Naive thymus-derived CD4-positive, alpha-beta T cell (primary cell): Measurements from ENCODE around the gene GNAQ. TPM values are rescaled to one million over a fixed set of nuclear protein-coding genes. Genes with fewer than 3 reads are reported as not detected.

Source experiments
- ATAC-seq: fragments of 150-1000 bp; cut with Tn5 transposase; 2 replicates; pipeline ENCODE4 v1.10.0; 2021; ENCODE audit warnings: mild to moderate bottlenecking, moderate library complexity
- CTCF ChIA-PET: fragments of 350-600 bp; sonication (Branson Sonifier 250); formaldehyde crosslinking; loops from one replicate; lab custom pipeline; 2021; ENCODE audit warnings: antibody characterized with exemption; lab: Charles Lee
- POLR2A ChIA-PET: fragments of 350-600 bp; sonication (Branson Sonifier 250); formaldehyde crosslinking; loops from one replicate; lab custom pipeline; 2021; ENCODE audit warnings: antibody characterized with exemption, inconsistent platforms; lab: Charles Lee
- DNase-seq, 9 donors: peaks; one replicate each; pipeline versions ENCODE4 v3.0.0 to v3.0.0-alpha.2; 2020 to 2022; ENCODE audit warnings: mixed read lengths in 1 of 9
- H3K27ac ChIP-seq: one replicate; pipeline ENCODE4 v1.7.0; 2013; ENCODE audit warnings: mild to moderate bottlenecking, low read depth, low read length, moderate library complexity
- H3K27me3 ChIP-seq, 2 donors: one replicate each; pipeline ENCODE4 v1.7.0; 2013; ENCODE audit warnings: low read length in 2 of 2, mild to moderate bottlenecking in 2 of 2, moderate library complexity in 2 of 2; ENCODE audit not compliant: control insufficient read depth in 2 of 2, insufficient read depth in 2 of 2
- H3K36me3 ChIP-seq, 3 experiments: 1 replicate in 2 of 3; 2 replicates in 1 of 3; pipeline ENCODE4 v1.7.0; 2013; ENCODE audit warnings: low read length in 3 of 3, mild to moderate bottlenecking in 3 of 3, moderate library complexity in 1 of 3; ENCODE audit not compliant: insufficient read depth in 3 of 3, control insufficient read depth in 2 of 3
- H3K4me1 ChIP-seq, 2 donors: one replicate each; pipeline ENCODE4 v1.7.0; 2013; ENCODE audit warnings: low read length in 2 of 2, mild to moderate bottlenecking in 2 of 2, moderate library complexity in 1 of 2; ENCODE audit not compliant: control insufficient read depth in 2 of 2, insufficient read depth in 2 of 2
- H3K4me3 ChIP-seq: 2 replicates; pipeline ENCODE4 v1.7.0; 2013; ENCODE audit warnings: mild to moderate bottlenecking, low read length
- H3K9me3 ChIP-seq, 3 experiments: 1 replicate in 2 of 3; 2 replicates in 1 of 3; pipeline ENCODE4 v1.7.0; 2013; ENCODE audit warnings: low read length in 3 of 3; ENCODE audit not compliant: control insufficient read depth in 2 of 3
- H3K27ac Mint-ChIP-seq, 9 donors: one replicate each; pipeline ENCODE4 v1.8.0; 2020 to 2022; ENCODE audit warnings: mixed read lengths in 9 of 9, mild to moderate bottlenecking in 8 of 9, moderate library complexity in 5 of 9, inconsistent platforms in 2 of 9
- H3K27me3 Mint-ChIP-seq, 5 donors: one replicate each; pipeline ENCODE4 v1.8.0; 2021 to 2022; ENCODE audit warnings: mixed read lengths in 5 of 5, mild to moderate bottlenecking in 1 of 5
- H3K36me3 Mint-ChIP-seq, 5 donors: one replicate each; pipeline ENCODE4 v1.8.0; 2020 to 2022; ENCODE audit warnings: mixed read lengths in 5 of 5, mild to moderate bottlenecking in 3 of 5, inconsistent platforms in 1 of 5
- H3K4me1 Mint-ChIP-seq, 7 donors: one replicate each; pipeline ENCODE4 v1.8.0; 2020 to 2022; ENCODE audit warnings: mixed read lengths in 7 of 7, mild to moderate bottlenecking in 3 of 7, inconsistent platforms in 1 of 7
- H3K4me3 Mint-ChIP-seq, 10 donors: one replicate each; pipeline ENCODE4 v1.8.0; 2020 to 2022; ENCODE audit warnings: mild to moderate bottlenecking in 10 of 10, mixed read lengths in 10 of 10, moderate library complexity in 6 of 10, inconsistent platforms in 2 of 10
- H3K9me3 Mint-ChIP-seq, 11 donors: one replicate each; pipeline ENCODE4 v1.8.0; 2020 to 2022; ENCODE audit warnings: mixed read lengths in 11 of 11, mild to moderate bottlenecking in 4 of 11, inconsistent platforms in 1 of 11, moderate library complexity in 1 of 11
- intact Hi-C, 2 donors: fragments of 100-400 bp; cut with micrococcal nuclease; formaldehyde crosslinking; loops; one replicate each; pipeline ENCODE4 v1.15.1; 2023
- polyA plus RNA-seq, 2 donors: library from polyadenylated mRNA; unstranded; fragments of 300-500 nt; fragmentation: Illumina TruSeq; gene quantifications; one replicate each; pipeline ENCODE4 v1.2.3, GENCODE V29; 2021
- total RNA-seq, 6 experiments: library from RNA in 5 of 6; stranded (reverse) in 5 of 6; gene quantifications; 1 replicate in 5 of 6; 2 replicates in 1 of 6; pipeline ENCODE4 v1.2.3 and lab custom pipeline; 2021 to 2026

GNAQ gene
- total and polyA plus RNA-seq, 7 experiments from 2014 or later = 7.2 to 60.6 (median 46.2) TPM

GRCh38 chr9:77915744-77916143 is 115.9 kb downstream of the GNAQ start:
- peaks cover 10 to 51% (median 32%) of the 10 kb centered on the region in 5 donors for H3K36me3 Mint-ChIP-seq
- POLR2A ChIA-PET = no interaction called here
- no peak overlapping the region for H3K4me3 Mint-ChIP-seq

GRCh38 chr9:77912895-77913693 is 118.5 kb downstream of the GNAQ start:
- peak overlapping the region in 1 of 9 donors; percentile 23 for H3K27ac Mint-ChIP-seq
- no peak overlapping the region for H3K27ac ChIP-seq

More at GRCh38 chr9:77915744-77916143, 115.9 kb downstream of the GNAQ start:
- no peak overlapping the region for H3K27ac ChIP-seq
- CTCF ChIA-PET = no interaction called here
- peaks cover 0 to 10% of the 10 kb centered on the region in 2 donors for H3K4me1 ChIP-seq
- no peaks in the 10 kb centered on the region for H3K9me3 ChIP-seq
- intact Hi-C loops = no loop called here
- peaks cover 29 to 62% (median 50%) of the 10 kb centered on the region in 7 donors for H3K4me1 Mint-ChIP-seq
- no peaks in the 10 kb centered on the region for H3K27me3 ChIP-seq
- no peaks in the 10 kb centered on the region for H3K27me3 Mint-ChIP-seq
- no peak for DNase-seq
- peak overlapping the region in 5 of 9 donors; percentile 14 to 86 (median 38) for H3K27ac Mint-ChIP-seq
- H3K9me3 Mint-ChIP-seq = peaks cover 0 to 4% (median 0%) of the 10 kb centered on the region in 11 donors
- no peaks in the 10 kb centered on the region for H3K36me3 ChIP-seq
- no peak for ATAC-seq
- no peak overlapping the region for H3K4me3 ChIP-seq

GRCh38 chr9:77911928-77912327 is 119.7 kb downstream of the GNAQ start:
- peaks cover 48 to 82% (median 73%) of the 10 kb centered on the region in 7 donors for H3K4me1 Mint-ChIP-seq
- intact Hi-C loops = loop anchor here (5.0 kb wide), 2 partner anchors 95 to 300 kb away; no protein-coding TSS in a partner anchor

More at GRCh38 chr9:77912895-77913693, 118.5 kb downstream of the GNAQ start:
- DNase-seq (no peak), ATAC-seq (no peak)
- Histone ChIP-seq H3K4me3 (no peak overlapping the region), H3K27me3 (no peaks in the 10 kb centered on the region), H3K9me3 (no peaks in the 10 kb centered on the region), H3K36me3 (no peaks in the 10 kb centered on the region), H3K4me1 (peaks cover 6 to 33% of the 10 kb centered on the region in 2 donors)
- Mint-ChIP-seq H3K9me3 (peaks cover 0 to 4% (median 0%) of the 10 kb centered on the region in 11 donors), H3K36me3 (peaks cover 3 to 45% (median 26%) of the 10 kb centered on the region in 5 donors), H3K27me3 (no peaks in the 10 kb centered on the region), H3K4me1 (peaks cover 51 to 79% (median 72%) of the 10 kb centered on the region in 7 donors), H3K4me3 (no peak overlapping the region)
- intact Hi-C loops = loop anchor here (5.0 kb wide), 2 partner anchors 96 to 299 kb away; no protein-coding TSS in a partner anchor
- ChIA-PET POLR2A (no interaction called here), CTCF (no interaction called here)

GRCh38 chr9:77910194-77910621 is 121.4 kb downstream of the GNAQ start:
- no peaks in the 10 kb centered on the region for H3K27me3 ChIP-seq
- intact Hi-C loops = loop anchor here (5.0 kb wide), 2 partner anchors 93 to 302 kb away; no protein-coding TSS in a partner anchor
- no peak for ATAC-seq
- DNase-seq = no peak
- no peaks in the 10 kb centered on the region for H3K36me3 ChIP-seq
- Mint-ChIP-seq H3K4me1 (peaks cover 45 to 70% (median 61%) of the 10 kb centered on the region in 7 donors), H3K4me3 (peak overlapping the region in 9 of 10 donors; percentile 22 to 79 (median 67)), H3K36me3 (peaks cover 3 to 48% (median 30%) of the 10 kb centered on the region in 5 donors), H3K9me3 (peaks cover 0 to 4% (median 0%) of the 10 kb centered on the region in 11 donors), H3K27ac (peak overlapping the region in 8 of 9 donors; percentile 39 to 97 (median 86)), H3K27me3 (no peaks in the 10 kb centered on the region)
- ChIA-PET CTCF (interaction anchor here (0.7 kb wide), 1 partner anchor 434 kb away, joined by 4 read pairs; no protein-coding TSS in a partner anchor), POLR2A (no interaction called here)
- H3K27ac ChIP-seq = no peak overlapping the region
- H3K4me3 ChIP-seq = no peak overlapping the region
- H3K4me1 ChIP-seq = peaks cover 6 to 32% of the 10 kb centered on the region in 2 donors
- no peaks in the 10 kb centered on the region for H3K9me3 ChIP-seq

More at GRCh38 chr9:77911928-77912327, 119.7 kb downstream of the GNAQ start:
- no peaks in the 10 kb centered on the region for H3K27me3 Mint-ChIP-seq
- Histone ChIP-seq H3K27ac (no peak overlapping the region), H3K27me3 (no peaks in the 10 kb centered on the region), H3K4me3 (no peak overlapping the region), H3K4me1 (peaks cover 6 to 34% of the 10 kb centered on the region in 2 donors), H3K9me3 (no peaks in the 10 kb centered on the region), H3K36me3 (no peaks in the 10 kb centered on the region)
- CTCF ChIA-PET = interaction anchor here (0.7 kb wide), 1 partner anchor 136 kb away, joined by 4 read pairs; no protein-coding TSS in a partner anchor
- peak overlapping the region in 3 of 10 donors; percentile 2 to 74 (median 34) for H3K4me3 Mint-ChIP-seq
- DNase-seq = no peak
- peaks cover 3 to 47% (median 26%) of the 10 kb centered on the region in 5 donors for H3K36me3 Mint-ChIP-seq
- H3K9me3 Mint-ChIP-seq = peaks cover 0 to 4% (median 0%) of the 10 kb centered on the region in 11 donors
- ATAC-seq = no peak
- POLR2A ChIA-PET = no interaction called here
- H3K27ac Mint-ChIP-seq = peak overlapping the region in 3 of 9 donors; percentile 16 to 53 (median 44)

- H3K36me3 Mint-ChIP-seq = peaks cover 3 to 48% (median 30%) of the 10 kb centered on the region in 5 donors
- peaks cover 0 to 4% (median 0%) of the 10 kb centered on the region in 11 donors for H3K9me3 Mint-ChIP-seq
- H3K4me3 Mint-ChIP-seq = peak overlapping the region; percentile 58 to 87 (median 78)
- CTCF ChIA-PET = interaction anchor here (0.7 kb wide), 1 partner anchor 433 kb away, joined by 4 read pairs; no protein-coding TSS in a partner anchor
- ATAC-seq = peak; percentile 98
- intact Hi-C loops = loop anchor here (2.0 to 10.0 kb wide), 5 partner anchors 33 to 305 kb away; partner anchors contain the start of gene GNAQ (in 1 of the 2)
- no peaks in the 10 kb centered on the region for H3K9me3 ChIP-seq
- H3K27me3 Mint-ChIP-seq = no peaks in the 10 kb centered on the region
- POLR2A ChIA-PET = no interaction called here
- no peaks in the 10 kb centered on the region for H3K27me3 ChIP-seq
- H3K4me1 Mint-ChIP-seq = peaks cover 45 to 70% (median 61%) of the 10 kb centered on the region in 7 donors
- H3K4me1 ChIP-seq = peaks cover 6 to 32% of the 10 kb centered on the region in 2 donors
- H3K27ac ChIP-seq = peak overlapping the region; percentile 65
- no peaks in the 10 kb centered on the region for H3K36me3 ChIP-seq
- peak in 7 of 9 donors; percentile 45 to 80 (median 63) for DNase-seq
- peak overlapping the region; percentile 27 for H3K4me3 ChIP-seq
- H3K27ac Mint-ChIP-seq = peak overlapping the region; percentile 68 to 97 (median 92)
Measured at GRCh38 chr9:77909306-77909705, 122.3 kb downstream of the GNAQ start.

GRCh38 chr9:77908293-77908692 is 123.3 kb downstream of the GNAQ start:
- no peaks in the 10 kb centered on the region for H3K9me3 ChIP-seq
- H3K27me3 ChIP-seq = no peaks in the 10 kb centered on the region
- peak overlapping the region; percentile 65 for H3K27ac ChIP-seq
- H3K4me1 Mint-ChIP-seq = peaks cover 41 to 66% (median 57%) of the 10 kb centered on the region in 7 donors
- H3K4me3 Mint-ChIP-seq = peak overlapping the region in 8 of 10 donors; percentile 10 to 87 (median 54)
- peaks cover 3 to 44% (median 28%) of the 10 kb centered on the region in 5 donors for H3K36me3 Mint-ChIP-seq
- ChIA-PET CTCF (no interaction called here), POLR2A (no interaction called here)
- no peak overlapping the region for H3K4me3 ChIP-seq
- H3K27me3 Mint-ChIP-seq = no peaks in the 10 kb centered on the region
- no peak for ATAC-seq
- peaks cover 6 to 32% of the 10 kb centered on the region in 2 donors for H3K4me1 ChIP-seq
- DNase-seq = no peak
- no peaks in the 10 kb centered on the region for H3K36me3 ChIP-seq
- peak overlapping the region; percentile 68 to 97 (median 92) for H3K27ac Mint-ChIP-seq
- H3K9me3 Mint-ChIP-seq = peaks cover 0 to 4% (median 0%) of the 10 kb centered on the region in 11 donors
- intact Hi-C loops = loop anchor here (2.0 to 10.0 kb wide), 5 partner anchors 34 to 307 kb away; partner anchors contain the start of gene GNAQ (in 1 of the 2)
